ENCODE results near the gene PLCD3. TPM values are rescaled to one million over a fixed set of nuclear protein-coding genes. Genes with fewer than 3 reads are reported as not detected.

PLCD3 gene
- total RNA-seq, 3 donors from 2014 or later: 30.8 to 62.2 (median 41.1) TPM

DNA sequence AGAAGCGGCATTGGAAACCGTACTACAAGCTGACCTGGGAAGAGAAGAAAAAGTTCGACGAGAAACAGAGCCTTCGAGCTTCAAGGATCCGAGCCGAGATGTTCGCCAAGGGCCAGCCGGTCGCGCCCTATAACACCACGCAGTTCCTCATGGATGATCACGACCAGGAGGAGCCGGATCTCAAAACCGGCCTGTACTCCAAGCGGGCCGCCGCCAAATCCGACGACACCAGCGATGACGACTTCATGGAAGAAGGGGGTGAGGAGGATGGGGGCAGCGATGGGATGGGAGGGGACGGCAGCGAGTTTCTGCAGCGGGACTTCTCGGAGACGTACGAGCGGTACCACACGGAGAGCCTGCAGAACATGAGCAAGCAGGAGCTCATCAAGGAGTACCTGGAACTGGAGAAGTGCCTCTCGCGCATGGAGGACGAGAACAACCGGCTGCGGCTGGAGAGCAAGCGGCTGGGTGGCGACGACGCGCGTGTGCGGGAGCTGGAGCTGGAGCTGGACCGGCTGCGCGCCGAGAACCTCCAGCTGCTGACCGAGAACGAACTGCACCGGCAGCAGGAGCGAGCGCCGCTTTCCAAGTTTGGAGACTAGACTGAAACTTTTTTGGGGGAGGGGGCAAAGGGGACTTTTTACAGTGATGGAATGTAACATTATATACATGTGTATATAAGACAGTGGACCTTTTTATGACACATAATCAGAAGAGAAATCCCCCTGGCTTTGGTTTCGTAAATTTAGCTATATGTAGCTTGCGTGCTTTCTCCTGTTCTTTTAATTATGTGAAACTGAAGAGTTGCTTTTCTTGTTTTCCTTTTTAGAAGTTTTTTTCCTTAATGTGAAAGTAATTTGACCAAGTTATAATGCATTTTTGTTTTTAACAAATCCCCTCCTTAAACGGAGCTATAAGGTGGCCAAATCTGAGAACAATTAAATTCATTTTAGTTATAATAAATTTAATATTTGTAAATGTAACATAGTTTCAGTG, 17.7 kb upstream of the PLCD3 start:
- Histone ChIP-seq H3K36me3 (no peaks in the 10 kb centered on the region), H3K27me3 (no peaks in the 10 kb centered on the region), H3K9me3 (no peaks in the 10 kb centered on the region), H3K27ac (peak overlapping the region; percentile 94 to 100), H3K4me3 (peak overlapping the region; percentile 66 to 83 (median 71)), H3K4me1 (peaks cover under 1 to 19% of the 10 kb centered on the region in 2 donors)
- TF ChIP-seq POLR2A (IDR thresholded peaks at IDR 0.05): no peak
- TF ChIP-seq, protein P1, sequence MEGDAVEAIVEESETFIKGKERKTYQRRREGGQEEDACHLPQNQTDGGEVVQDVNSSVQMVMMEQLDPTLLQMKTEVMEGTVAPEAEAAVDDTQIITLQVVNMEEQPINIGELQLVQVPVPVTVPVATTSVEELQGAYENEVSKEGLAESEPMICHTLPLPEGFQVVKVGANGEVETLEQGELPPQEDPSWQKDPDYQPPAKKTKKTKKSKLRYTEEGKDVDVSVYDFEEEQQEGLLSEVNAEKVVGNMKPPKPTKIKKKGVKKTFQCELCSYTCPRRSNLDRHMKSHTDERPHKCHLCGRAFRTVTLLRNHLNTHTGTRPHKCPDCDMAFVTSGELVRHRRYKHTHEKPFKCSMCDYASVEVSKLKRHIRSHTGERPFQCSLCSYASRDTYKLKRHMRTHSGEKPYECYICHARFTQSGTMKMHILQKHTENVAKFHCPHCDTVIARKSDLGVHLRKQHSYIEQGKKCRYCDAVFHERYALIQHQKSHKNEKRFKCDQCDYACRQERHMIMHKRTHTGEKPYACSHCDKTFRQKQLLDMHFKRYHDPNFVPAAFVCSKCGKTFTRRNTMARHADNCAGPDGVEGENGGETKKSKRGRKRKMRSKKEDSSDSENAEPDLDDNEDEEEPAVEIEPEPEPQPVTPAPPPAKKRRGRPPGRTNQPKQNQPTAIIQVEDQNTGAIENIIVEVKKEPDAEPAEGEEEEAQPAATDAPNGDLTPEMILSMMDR (IDR thresholded peaks at IDR 0.05): no peak
- TF ChIP-seq POLR2AphosphoS5 (IDR thresholded peaks at IDR 0.05): peak; percentile 46 to 62 (median 55)
- DNase-seq (ENCODE audit: low spot score in 2 of 2): peak; percentile 74 to 75
- intact Hi-C loops (cut with DNase I; ENCODE audit: low total_unique reads): no loop called here

DNA sequence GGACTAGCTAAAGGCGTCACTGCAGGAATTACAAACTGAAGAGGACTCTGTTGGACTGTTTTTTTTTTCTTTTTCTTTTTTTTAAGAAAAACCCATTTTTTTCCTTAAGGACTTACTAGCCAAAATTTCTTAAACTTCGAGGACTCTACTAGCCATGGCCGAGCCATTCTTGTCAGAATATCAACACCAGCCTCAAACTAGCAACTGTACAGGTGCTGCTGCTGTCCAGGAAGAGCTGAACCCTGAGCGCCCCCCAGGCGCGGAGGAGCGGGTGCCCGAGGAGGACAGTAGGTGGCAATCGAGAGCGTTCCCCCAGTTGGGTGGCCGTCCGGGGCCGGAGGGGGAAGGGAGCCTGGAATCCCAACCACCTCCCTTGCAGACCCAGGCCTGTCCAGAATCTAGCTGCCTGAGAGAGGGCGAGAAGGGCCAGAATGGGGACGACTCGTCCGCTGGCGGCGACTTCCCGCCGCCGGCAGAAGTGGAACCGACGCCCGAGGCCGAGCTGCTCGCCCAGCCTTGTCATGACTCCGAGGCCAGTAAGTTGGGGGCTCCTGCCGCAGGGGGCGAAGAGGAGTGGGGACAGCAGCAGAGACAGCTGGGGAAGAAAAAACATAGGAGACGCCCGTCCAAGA, 16.8 kb upstream of the PLCD3 start:
- Histone ChIP-seq H3K27ac (peak overlapping the region; percentile 94 to 100), H3K4me3 (peak overlapping the region; percentile 66 to 83 (median 71)), H3K4me1 (peaks cover 9 to 19% of the 10 kb centered on the region in 2 donors), H3K36me3 (no peaks in the 10 kb centered on the region), H3K9me3 (no peaks in the 10 kb centered on the region), H3K27me3 (no peaks in the 10 kb centered on the region)
- DNase-seq (ENCODE audit: low spot score in 2 of 2): peak; percentile 86 to 90
- TF ChIP-seq, protein P1 (IDR thresholded peaks at IDR 0.05): peak; percentile 56 to 90 (median 76)
- TF ChIP-seq POLR2AphosphoS5 (IDR thresholded peaks at IDR 0.05) (peak in 2 of 3 donors; percentile 57 to 65), POLR2A (IDR thresholded peaks at IDR 0.05) (no peak)
- intact Hi-C loops (cut with DNase I; ENCODE audit: low total_unique reads): no loop called here

DNA sequence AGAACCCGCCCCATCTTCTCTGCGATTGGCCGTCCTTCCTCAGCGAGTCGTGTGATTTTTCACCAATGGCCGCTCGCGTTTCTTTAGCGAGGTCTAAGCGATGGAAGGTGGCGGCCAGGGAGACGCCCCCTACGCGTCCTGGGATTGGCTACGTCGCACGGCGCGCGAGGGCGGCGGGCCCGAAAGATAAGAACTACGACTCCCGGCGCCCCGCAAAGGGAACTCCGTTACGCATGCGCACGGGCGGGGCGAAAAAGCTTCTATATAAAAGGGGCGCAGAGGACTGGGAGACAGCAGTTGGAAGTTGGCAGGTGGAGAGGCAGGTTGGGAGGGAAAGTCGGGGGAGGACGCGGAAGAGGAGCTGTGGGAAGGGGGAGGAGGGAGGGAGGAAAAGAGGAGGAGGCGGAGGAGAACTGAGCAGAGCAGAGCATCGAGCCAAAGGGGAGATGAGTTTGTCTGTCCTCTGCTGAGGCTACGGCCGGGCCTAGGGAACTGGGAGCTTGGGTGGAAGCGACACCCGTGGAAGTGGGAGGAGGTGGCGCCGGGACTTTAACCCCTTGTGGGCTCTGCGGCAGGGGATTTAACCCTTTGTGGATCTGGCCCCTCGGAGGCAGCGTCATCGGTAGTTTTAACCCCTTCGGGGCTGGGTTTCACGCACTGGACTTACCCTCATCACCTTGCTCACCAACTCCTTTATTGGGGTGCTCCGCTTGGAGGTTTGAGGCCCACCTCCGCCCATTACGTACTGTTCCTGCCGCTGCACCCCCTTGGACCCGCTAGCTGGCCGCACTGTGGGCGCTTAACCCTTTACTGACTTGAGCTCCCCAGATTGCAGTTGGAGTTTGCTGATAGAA, 16.1 kb upstream of the PLCD3 start, which contains the start of gene HEXIM1:
TSS of gene HEXIM1 (plus strand) at position 293 of the 854 bp plus-strand sequence. CDS start 716 bp downstream, outside the sequence.
- Histone ChIP-seq H3K9me3 (no peaks in the 10 kb centered on the region), H3K4me3 (peak within 1 kb of the TSS; percentile 66 to 83 (median 71)), H3K27ac (peak within 1 kb of the TSS; percentile 99 to 100), H3K36me3 (no peaks in the 10 kb centered on the region), H3K4me1 (peaks cover 9 to 19% of the 10 kb centered on the region in 2 donors), H3K27me3 (no peaks in the 10 kb centered on the region)
- peak; percentile 100 for DNase-seq (ENCODE audit: low spot score in 2 of 2)
- TF ChIP-seq, protein P1 (IDR thresholded peaks at IDR 0.05): no peak
- TF ChIP-seq POLR2A (IDR thresholded peaks at IDR 0.05): peak; percentile 100
- peak; percentile 100 for TF ChIP-seq POLR2AphosphoS5 (IDR thresholded peaks at IDR 0.05)
- intact Hi-C loops (cut with DNase I; ENCODE audit: low total_unique reads): no loop called here

DNA sequence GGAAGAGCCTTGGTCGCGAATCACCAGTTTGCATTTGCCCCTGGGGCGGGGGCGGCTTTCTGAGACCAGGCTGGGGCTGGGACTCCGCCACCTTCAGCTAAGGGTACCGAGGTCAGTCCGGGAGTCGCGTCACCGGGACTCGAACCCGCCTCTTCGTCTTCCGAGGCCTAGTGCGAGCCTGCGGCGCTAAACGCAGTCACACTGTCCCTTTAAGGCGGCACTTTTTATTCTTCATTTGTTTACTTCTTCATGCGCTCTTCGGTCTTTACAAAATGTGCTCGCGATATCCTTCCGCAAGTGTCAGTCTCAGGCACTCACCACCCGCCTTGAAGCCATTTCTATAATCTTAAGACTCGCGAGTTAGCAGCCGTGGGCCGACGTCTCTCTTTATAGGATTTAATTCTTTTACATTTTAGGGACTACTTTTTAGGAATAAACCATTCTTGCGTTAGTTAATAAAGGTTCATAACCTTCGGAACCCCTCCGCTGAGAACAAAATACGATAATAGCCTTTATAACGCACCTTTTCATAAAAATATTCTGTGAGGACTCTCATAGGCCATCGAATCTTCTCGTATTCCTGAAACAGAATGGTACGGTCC, 15.4 kb upstream of the PLCD3 start:
- peaks cover 9 to 19% of the 10 kb centered on the region in 2 donors for H3K4me1 ChIP-seq
- peak; percentile 76 to 78 for DNase-seq (ENCODE audit: low spot score in 2 of 2)
- TF ChIP-seq, protein P1 (IDR thresholded peaks at IDR 0.05): peak in 2 of 3 donors; percentile 12 to 43
- TF ChIP-seq POLR2AphosphoS5 (IDR thresholded peaks at IDR 0.05): peak; percentile 51 to 93 (median 85)
- TF ChIP-seq POLR2A (IDR thresholded peaks at IDR 0.05): peak; percentile 44
- peak overlapping the region; percentile 66 to 83 (median 71) for H3K4me3 ChIP-seq
- peak overlapping the region; percentile 99 to 100 for H3K27ac ChIP-seq
- no peaks in the 10 kb centered on the region for H3K36me3 ChIP-seq
- intact Hi-C loops (cut with DNase I; ENCODE audit: low total_unique reads): no loop called here
- no peaks in the 10 kb centered on the region for H3K27me3 ChIP-seq
- H3K9me3 ChIP-seq: no peaks in the 10 kb centered on the region
